Astrocyte (in vitro differentiated cells and primary cell): ENCODE measurements around the gene RECK. TPM values are rescaled to one million over a fixed set of nuclear protein-coding genes. Genes with fewer than 3 reads are reported as not detected.

ENCODE experiments used
- DNase-seq: peaks from one replicate; pipeline ENCODE4 v3.0.0-alpha.2; 2010; ENCODE audit warnings: low read depth
- FAIRE-seq: peaks from 2 replicates; lab custom pipeline; 2011; peaks lifted over from hg19 to GRCh38; lab: Jason Lieb, UNC
- H2AFZ ChIP-seq: 2 replicates; pipeline ENCODE4 v1.6.0; 2012; ENCODE audit warnings: low read depth, low read length, inconsistent platforms
- H3K27ac ChIP-seq: 2 replicates; pipeline ENCODE4 v1.5.1; 2011; ENCODE audit warnings: low read depth, low read length, inconsistent platforms
- H3K27me3 ChIP-seq: 2 replicates; pipeline ENCODE4 v1.6.0; 2011; ENCODE audit warnings: low read length, inconsistent platforms; ENCODE audit not compliant: insufficient read depth
- H3K36me3 ChIP-seq: 2 replicates; pipeline ENCODE4 v1.5.1; 2011; ENCODE audit warnings: low read length, inconsistent platforms; ENCODE audit not compliant: insufficient read depth
- H3K4me1 ChIP-seq: 2 replicates; pipeline ENCODE4 v1.5.1; 2011; ENCODE audit warnings: low read length, inconsistent platforms; ENCODE audit not compliant: insufficient read depth
- H3K4me2 ChIP-seq: 2 replicates; pipeline ENCODE4 v1.6.0; 2012; ENCODE audit warnings: low read length, inconsistent platforms
- H3K4me3 ChIP-seq: 2 replicates; pipeline ENCODE4 v1.5.1; 2011; ENCODE audit warnings: low read depth, mild to moderate bottlenecking, low read length, inconsistent platforms; ENCODE audit not compliant: insufficient read depth
- H3K79me2 ChIP-seq: 2 replicates; pipeline ENCODE4 v1.6.0; 2012; ENCODE audit warnings: mild to moderate bottlenecking, low read length, inconsistent platforms; ENCODE audit not compliant: insufficient read depth
- H3K9ac ChIP-seq: 2 replicates; pipeline ENCODE4 v1.6.0; 2012; ENCODE audit warnings: mild to moderate bottlenecking, low read length, inconsistent platforms
- H3K9me3 ChIP-seq: 2 replicates; pipeline ENCODE4 v1.5.1; 2012; ENCODE audit warnings: low read depth, mild to moderate bottlenecking, low read length, inconsistent platforms; ENCODE audit not compliant: insufficient read depth
- H4K20me1 ChIP-seq: 2 replicates; pipeline ENCODE4 v1.6.0; 2012; ENCODE audit warnings: low read length, inconsistent platforms; ENCODE audit not compliant: insufficient read depth
- H3K27ac Mint-ChIP-seq: one replicate; pipeline ENCODE4 v1.8.0; 2021; ENCODE audit warnings: mild to moderate bottlenecking, mixed read lengths; ENCODE audit not compliant: unreplicated experiment
- H3K27me3 Mint-ChIP-seq: one replicate; pipeline ENCODE4 v1.8.0; 2021; ENCODE audit warnings: low read depth, mixed read lengths; ENCODE audit not compliant: unreplicated experiment
- H3K36me3 Mint-ChIP-seq: one replicate; pipeline ENCODE4 v1.8.0; 2021; ENCODE audit warnings: low read depth, mixed read lengths; ENCODE audit not compliant: unreplicated experiment
- H3K4me1 Mint-ChIP-seq: one replicate; pipeline ENCODE4 v1.8.0; 2021; ENCODE audit warnings: low read depth, mixed read lengths; ENCODE audit not compliant: unreplicated experiment
- H3K4me3 Mint-ChIP-seq: one replicate; pipeline ENCODE4 v1.8.0; 2021; ENCODE audit warnings: mild to moderate bottlenecking, moderate library complexity, mixed read lengths; ENCODE audit not compliant: unreplicated experiment
- H3K9me3 Mint-ChIP-seq: one replicate; pipeline ENCODE4 v1.8.0; 2021; ENCODE audit warnings: mild to moderate bottlenecking, mixed read lengths; ENCODE audit not compliant: unreplicated experiment
- EZH2 ChIP-seq: IDR thresholded peaks from 2 replicates; pipeline ENCODE4 v1.6.1; 2012; ENCODE audit warnings: mild to moderate bottlenecking, low read length, inconsistent platforms; ENCODE audit not compliant: insufficient read depth
- total RNA-seq: library from RNA; stranded (reverse); gene quantifications from 2 replicates; pipeline ENCODE4 v1.2.1, GENCODE V29; 2021
- TF ChIP-seq, protein P1 (sequence below): IDR thresholded peaks from 2 replicates; pipeline ENCODE4 v1.5.1; 2011; ENCODE audit warnings: low read depth, mild to moderate bottlenecking, inconsistent platforms, low read length, moderate library complexity; ENCODE audit not compliant: insufficient read depth

The RECK gene
- total RNA-seq, 1 donor from 2014 or later, result 21.6 TPM

DNA sequence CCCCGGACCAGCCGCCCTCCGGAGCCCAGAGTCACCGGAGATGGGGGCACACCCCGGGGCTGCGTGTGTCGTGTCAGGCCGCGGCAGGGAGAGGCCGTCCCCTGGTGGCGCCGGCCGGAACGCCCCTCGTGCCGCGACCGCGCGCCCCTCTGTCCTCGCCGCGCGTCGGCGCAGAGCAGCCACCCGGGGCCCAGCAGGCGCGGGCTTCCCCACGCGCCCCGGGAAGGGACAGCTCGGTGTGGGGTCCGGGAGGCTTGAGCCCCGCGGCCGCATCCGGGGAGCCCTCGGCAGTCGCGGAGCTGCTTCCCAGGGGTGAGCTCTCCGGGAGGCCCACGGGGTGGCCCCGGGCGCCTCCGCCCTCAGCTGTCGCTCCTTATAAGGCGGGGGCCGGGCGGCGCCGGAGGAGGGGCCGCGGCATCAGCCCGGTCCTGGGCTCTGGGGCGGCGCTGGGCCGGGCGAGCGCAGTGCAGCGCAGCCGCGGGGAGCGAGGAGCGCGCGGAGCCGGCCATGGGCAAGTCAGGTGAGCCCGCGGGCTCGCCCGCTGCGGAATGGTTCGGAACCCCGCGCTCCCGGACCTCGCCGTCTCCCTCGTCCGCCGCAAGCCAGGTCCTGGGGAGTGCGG, 99.7 kb downstream of the RECK start, which contains the start of gene GLIPR2:
TSS of gene GLIPR2 (plus strand) at position 462 of the 622 bp plus-strand sequence. CDS start at position 508, 46 bp downstream.
- Histone ChIP-seq H4K20me1 (peaks cover 45% of the 10 kb centered on the region), H3K27ac (no peak within 1 kb of the TSS), H3K4me3 (peak within 1 kb of the TSS; percentile 83), H3K9me3 (no peaks in the 10 kb centered on the region), H3K4me2 (peak within 1 kb of the TSS; percentile 99), H3K36me3 (no peaks in the 10 kb centered on the region), H3K4me1 (peaks cover 26% of the 10 kb centered on the region), H3K27me3 (no peaks in the 10 kb centered on the region), H3K9ac (peak within 1 kb of the TSS; percentile 84), H2AFZ (peak within 1 kb of the TSS; percentile 81), H3K79me2 (peaks cover 42% of the 10 kb centered on the region)
- H3K36me3 Mint-ChIP-seq, result peaks cover 6% of the 10 kb centered on the region
- H3K4me3 Mint-ChIP-seq, result peak within 1 kb of the TSS; percentile 96
- FAIRE-seq, result no peak
- H3K9me3 Mint-ChIP-seq, result peaks cover 4% of the 10 kb centered on the region
- H3K4me1 Mint-ChIP-seq, result peaks cover 38% of the 10 kb centered on the region
- DNase-seq, result no peak
- H3K27ac Mint-ChIP-seq, result peak within 1 kb of the TSS; percentile 86
- H3K27me3 Mint-ChIP-seq, result no peaks in the 10 kb centered on the region
- TF ChIP-seq, protein P1, sequence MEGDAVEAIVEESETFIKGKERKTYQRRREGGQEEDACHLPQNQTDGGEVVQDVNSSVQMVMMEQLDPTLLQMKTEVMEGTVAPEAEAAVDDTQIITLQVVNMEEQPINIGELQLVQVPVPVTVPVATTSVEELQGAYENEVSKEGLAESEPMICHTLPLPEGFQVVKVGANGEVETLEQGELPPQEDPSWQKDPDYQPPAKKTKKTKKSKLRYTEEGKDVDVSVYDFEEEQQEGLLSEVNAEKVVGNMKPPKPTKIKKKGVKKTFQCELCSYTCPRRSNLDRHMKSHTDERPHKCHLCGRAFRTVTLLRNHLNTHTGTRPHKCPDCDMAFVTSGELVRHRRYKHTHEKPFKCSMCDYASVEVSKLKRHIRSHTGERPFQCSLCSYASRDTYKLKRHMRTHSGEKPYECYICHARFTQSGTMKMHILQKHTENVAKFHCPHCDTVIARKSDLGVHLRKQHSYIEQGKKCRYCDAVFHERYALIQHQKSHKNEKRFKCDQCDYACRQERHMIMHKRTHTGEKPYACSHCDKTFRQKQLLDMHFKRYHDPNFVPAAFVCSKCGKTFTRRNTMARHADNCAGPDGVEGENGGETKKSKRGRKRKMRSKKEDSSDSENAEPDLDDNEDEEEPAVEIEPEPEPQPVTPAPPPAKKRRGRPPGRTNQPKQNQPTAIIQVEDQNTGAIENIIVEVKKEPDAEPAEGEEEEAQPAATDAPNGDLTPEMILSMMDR, result no peak
- no peak for TF ChIP-seq EZH2

DNA sequence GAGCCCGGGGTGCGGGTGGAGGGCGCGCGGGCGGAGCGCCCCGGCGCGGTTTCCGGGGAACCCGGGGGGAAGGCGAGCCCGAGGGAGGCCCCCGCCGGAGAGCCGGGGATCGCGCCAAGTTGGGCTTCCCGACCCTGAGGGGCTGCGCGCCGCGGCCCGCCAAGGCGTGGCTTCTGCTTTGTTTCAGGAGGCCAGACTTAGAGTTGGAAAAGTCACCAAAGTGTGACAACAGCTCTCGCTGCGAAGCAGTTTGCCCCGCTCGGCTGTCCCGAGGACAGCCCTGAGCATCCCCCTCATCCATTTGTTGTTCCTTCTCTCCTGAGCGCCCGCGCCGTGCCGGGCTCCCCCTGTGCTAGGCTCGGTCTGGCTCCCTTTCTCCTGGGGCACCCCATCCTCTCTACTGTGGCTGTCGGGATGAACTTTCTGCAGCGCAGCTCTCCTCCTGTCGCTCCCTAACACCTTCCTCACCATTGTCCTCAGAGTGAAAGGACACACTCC, 100.2 kb downstream of the RECK start:
- peak overlapping the region; percentile 84 for H3K9ac ChIP-seq
- TF ChIP-seq, protein P1, result no peak
- TF ChIP-seq EZH2, result no peak
- peak overlapping the region; percentile 83 for H3K4me3 ChIP-seq
- no peaks in the 10 kb centered on the region for H3K9me3 ChIP-seq
- no peak for FAIRE-seq
- Mint-ChIP-seq H3K4me1 (peaks cover 44% of the 10 kb centered on the region), H3K27ac (peak overlapping the region; percentile 86), H3K9me3 (peaks cover 2% of the 10 kb centered on the region), H3K27me3 (no peaks in the 10 kb centered on the region), H3K36me3 (peaks cover 9% of the 10 kb centered on the region), H3K4me3 (peak overlapping the region; percentile 96)
- peaks cover 43% of the 10 kb centered on the region for H3K79me2 ChIP-seq
- H4K20me1 ChIP-seq, result peaks cover 51% of the 10 kb centered on the region
- H3K36me3 ChIP-seq, result no peaks in the 10 kb centered on the region
- DNase-seq, result no peak
- peaks cover 26% of the 10 kb centered on the region for H3K4me1 ChIP-seq
- peak overlapping the region; percentile 99 for H3K4me2 ChIP-seq
- no peak overlapping the region for H3K27ac ChIP-seq
- no peaks in the 10 kb centered on the region for H3K27me3 ChIP-seq
- peak overlapping the region; percentile 81 for H2AFZ ChIP-seq
